ENCODE results near the gene HS6ST2.
"Not testable (repeated sequence)": the region's sequence is repeated elsewhere in the genome, so short reads cannot be mapped to it uniquely, and the experiment has no call there.

HS6ST2 gene

DNA sequence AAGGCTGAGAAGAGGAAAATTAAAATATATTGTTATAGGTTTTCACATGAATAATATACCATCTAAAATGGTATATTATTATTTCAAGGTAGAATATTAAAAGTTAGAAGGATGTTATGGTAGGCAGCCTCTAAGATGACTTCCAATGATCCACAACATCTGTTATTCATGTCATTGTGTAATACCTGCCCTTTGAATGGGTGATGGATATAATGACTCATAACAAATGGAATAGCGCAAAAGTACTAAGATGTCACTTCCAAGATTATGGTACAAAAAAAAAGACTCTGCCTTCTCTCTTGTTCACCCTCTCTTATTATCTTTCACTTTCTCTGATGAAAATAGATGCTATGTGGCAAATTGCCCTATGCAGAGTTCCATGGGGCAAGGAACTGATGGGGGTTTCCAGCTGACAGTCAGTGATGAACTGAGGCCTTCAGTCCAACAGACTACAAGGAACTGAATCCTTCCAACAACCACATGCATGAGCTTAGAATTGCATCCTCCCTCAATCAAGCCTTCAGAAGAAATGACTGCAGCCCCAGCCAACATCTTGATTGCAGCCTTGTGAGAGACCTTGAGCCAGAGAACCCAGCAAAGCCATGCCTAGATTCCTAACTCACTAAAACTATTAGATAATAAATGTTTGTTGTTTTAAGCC, 57.7 kb downstream of the HS6ST2 start:
- no peaks in the 10 kb centered on the region for H3K79me2 ChIP-seq (ENCODE audit: insufficient read depth, low read length)
- H3K36me3 ChIP-seq (ENCODE audit: insufficient read depth, low read length), result no peaks in the 10 kb centered on the region
- no peaks in the 10 kb centered on the region for H3K27me3 ChIP-seq (ENCODE audit: insufficient read depth, low read length)
- H3K9me2 ChIP-seq (ENCODE audit: low read depth, low read length), result no peaks in the 10 kb centered on the region
- H3K4me3 ChIP-seq (ENCODE audit: low read depth, low read length, poor library complexity, severe bottlenecking), result no peak overlapping the region
- no peaks in the 10 kb centered on the region for H3F3A ChIP-seq (ENCODE audit: insufficient read depth, low read length)
- TF ChIP-seq, protein P1, sequence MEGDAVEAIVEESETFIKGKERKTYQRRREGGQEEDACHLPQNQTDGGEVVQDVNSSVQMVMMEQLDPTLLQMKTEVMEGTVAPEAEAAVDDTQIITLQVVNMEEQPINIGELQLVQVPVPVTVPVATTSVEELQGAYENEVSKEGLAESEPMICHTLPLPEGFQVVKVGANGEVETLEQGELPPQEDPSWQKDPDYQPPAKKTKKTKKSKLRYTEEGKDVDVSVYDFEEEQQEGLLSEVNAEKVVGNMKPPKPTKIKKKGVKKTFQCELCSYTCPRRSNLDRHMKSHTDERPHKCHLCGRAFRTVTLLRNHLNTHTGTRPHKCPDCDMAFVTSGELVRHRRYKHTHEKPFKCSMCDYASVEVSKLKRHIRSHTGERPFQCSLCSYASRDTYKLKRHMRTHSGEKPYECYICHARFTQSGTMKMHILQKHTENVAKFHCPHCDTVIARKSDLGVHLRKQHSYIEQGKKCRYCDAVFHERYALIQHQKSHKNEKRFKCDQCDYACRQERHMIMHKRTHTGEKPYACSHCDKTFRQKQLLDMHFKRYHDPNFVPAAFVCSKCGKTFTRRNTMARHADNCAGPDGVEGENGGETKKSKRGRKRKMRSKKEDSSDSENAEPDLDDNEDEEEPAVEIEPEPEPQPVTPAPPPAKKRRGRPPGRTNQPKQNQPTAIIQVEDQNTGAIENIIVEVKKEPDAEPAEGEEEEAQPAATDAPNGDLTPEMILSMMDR (IDR thresholded peaks at IDR 0.05; ENCODE audit: low read length), result no peak
- TF ChIP-seq EZH2 (IDR thresholded peaks at IDR 0.05; ENCODE audit: borderline replicate concordance, low read length), result no peak
- no peak overlapping the region for H3K27ac ChIP-seq (ENCODE audit: low read depth, low read length, poor library complexity, severe bottlenecking)
- no peaks in the 10 kb centered on the region for H4K20me1 ChIP-seq (ENCODE audit: insufficient read depth, low read length)
- H3K9ac ChIP-seq (ENCODE audit: low read length), result no peak overlapping the region
- H2AFZ ChIP-seq (ENCODE audit: low read length), result no peak overlapping the region
- no peak overlapping the region for H3K4me2 ChIP-seq (ENCODE audit: low read length)
- H3K4me1 ChIP-seq (ENCODE audit: insufficient read depth, low read length, severe bottlenecking), result no peaks in the 10 kb centered on the region
- no peaks in the 10 kb centered on the region for H3K9me3 ChIP-seq (ENCODE audit: low read length)

DNA sequence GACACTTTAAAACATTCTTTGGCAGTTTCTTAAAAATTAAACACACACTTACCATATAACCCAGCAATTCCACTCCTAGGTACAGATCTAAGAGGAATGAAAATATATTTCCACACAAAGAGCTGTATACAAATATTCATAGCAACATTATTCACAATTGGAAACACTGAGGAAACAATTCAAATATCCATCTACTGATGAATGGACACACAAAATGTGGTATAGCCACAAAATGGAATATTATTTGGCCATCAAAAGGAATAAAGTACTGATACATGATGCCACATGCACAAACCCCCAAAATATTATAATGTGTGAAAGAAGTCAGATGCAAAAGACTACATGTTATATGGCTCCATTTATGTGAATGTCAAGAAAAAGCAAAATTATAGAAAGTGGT, 70.9 kb downstream of the HS6ST2 start:
- no peaks in the 10 kb centered on the region for H3K4me1 ChIP-seq (ENCODE audit: insufficient read depth, low read length, severe bottlenecking)
- H3K36me3 ChIP-seq (ENCODE audit: insufficient read depth, low read length), result no peaks in the 10 kb centered on the region
- no peaks in the 10 kb centered on the region for H4K20me1 ChIP-seq (ENCODE audit: insufficient read depth, low read length)
- H3K4me3 ChIP-seq (ENCODE audit: low read depth, low read length, poor library complexity, severe bottlenecking), result no peak overlapping the region
- no peaks in the 10 kb centered on the region for H3K9me3 ChIP-seq (ENCODE audit: low read length)
- no peak overlapping the region for H3K4me2 ChIP-seq (ENCODE audit: low read length)
- no peaks in the 10 kb centered on the region for H3F3A ChIP-seq (ENCODE audit: insufficient read depth, low read length)
- no peak for TF ChIP-seq EZH2 (IDR thresholded peaks at IDR 0.05; ENCODE audit: borderline replicate concordance, low read length)
- TF ChIP-seq, protein P1 (IDR thresholded peaks at IDR 0.05; ENCODE audit: low read length), result no peak
- no peak overlapping the region for H2AFZ ChIP-seq (ENCODE audit: low read length)
- no peak overlapping the region for H3K27ac ChIP-seq (ENCODE audit: low read depth, low read length, poor library complexity, severe bottlenecking)
- no peak overlapping the region for H3K9ac ChIP-seq (ENCODE audit: low read length)
- no peaks in the 10 kb centered on the region for H3K79me2 ChIP-seq (ENCODE audit: insufficient read depth, low read length)
- no peaks in the 10 kb centered on the region for H3K27me3 ChIP-seq (ENCODE audit: insufficient read depth, low read length)
- no peaks in the 10 kb centered on the region for H3K9me2 ChIP-seq (ENCODE audit: low read depth, low read length)

DNA sequence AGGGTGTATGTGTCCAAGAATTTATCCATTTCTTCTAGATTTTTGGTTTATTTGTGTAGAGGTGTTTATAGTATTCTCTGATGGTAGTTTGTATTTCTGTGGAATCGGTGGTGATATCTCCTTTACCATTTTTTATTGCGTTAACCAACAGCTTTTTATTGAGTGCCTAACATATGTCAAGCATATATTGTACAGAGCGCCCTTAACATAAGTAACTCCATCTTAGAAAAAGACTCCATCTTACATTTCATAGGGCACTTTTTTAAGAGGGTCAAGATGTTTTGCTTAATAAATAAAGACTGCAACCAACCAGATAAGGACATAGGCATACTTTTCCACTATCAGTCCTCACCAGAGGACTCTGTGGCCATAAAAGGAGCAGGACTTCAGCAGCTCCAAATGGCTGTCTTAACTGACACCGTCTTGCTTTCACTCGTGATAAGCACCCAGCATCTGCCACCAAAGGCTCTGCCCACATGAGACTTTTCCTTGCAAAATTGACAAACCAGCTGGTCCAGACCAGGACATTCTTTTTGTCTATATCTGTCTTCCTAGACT, 75.0 kb downstream of the HS6ST2 start:
- Histone ChIP-seq H3K27ac (ENCODE audit: low read depth, low read length, poor library complexity, severe bottlenecking) (no peak overlapping the region), H3K9me2 (ENCODE audit: low read depth, low read length) (no peaks in the 10 kb centered on the region), H3K4me2 (ENCODE audit: low read length) (no peak overlapping the region), H3K4me3 (ENCODE audit: low read depth, low read length, poor library complexity, severe bottlenecking) (no peak overlapping the region), H3K27me3 (ENCODE audit: insufficient read depth, low read length) (no peaks in the 10 kb centered on the region), H3K79me2 (ENCODE audit: insufficient read depth, low read length) (no peaks in the 10 kb centered on the region), H3K9ac (ENCODE audit: low read length) (no peak overlapping the region), H3K36me3 (ENCODE audit: insufficient read depth, low read length) (no peaks in the 10 kb centered on the region), H3F3A (ENCODE audit: insufficient read depth, low read length) (no peaks in the 10 kb centered on the region), H4K20me1 (ENCODE audit: insufficient read depth, low read length) (no peaks in the 10 kb centered on the region), H2AFZ (ENCODE audit: low read length) (no peak overlapping the region), H3K4me1 (ENCODE audit: insufficient read depth, low read length, severe bottlenecking) (no peaks in the 10 kb centered on the region), H3K9me3 (ENCODE audit: low read length) (no peaks in the 10 kb centered on the region)
- no peak for TF ChIP-seq EZH2 (IDR thresholded peaks at IDR 0.05; ENCODE audit: borderline replicate concordance, low read length)

DNA sequence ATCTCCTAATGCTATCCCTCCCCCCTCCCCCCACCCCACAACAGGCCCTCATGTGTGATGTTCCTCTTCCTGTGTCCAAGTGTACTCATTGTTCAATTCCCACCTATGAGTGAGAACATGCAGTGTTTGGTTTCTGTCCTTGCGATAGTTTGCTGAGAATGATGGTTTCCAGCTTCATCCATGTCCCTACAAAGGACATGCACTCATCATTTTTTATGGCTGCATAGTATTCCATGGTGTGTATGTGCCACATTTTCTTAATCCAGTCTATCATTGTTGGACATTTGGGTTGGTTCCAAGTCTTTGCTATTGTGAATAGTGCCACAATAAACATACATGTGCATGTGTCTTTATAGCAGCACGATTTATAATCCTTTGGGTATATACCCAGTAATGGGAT, 77.7 kb downstream of the HS6ST2 start:
- not testable (repeated sequence) for H3K4me3 ChIP-seq (ENCODE audit: low read depth, low read length, poor library complexity, severe bottlenecking); H3K36me3 ChIP-seq (ENCODE audit: insufficient read depth, low read length); H3K27ac ChIP-seq (ENCODE audit: low read depth, low read length, poor library complexity, severe bottlenecking); H3K79me2 ChIP-seq (ENCODE audit: insufficient read depth, low read length); H3K4me1 ChIP-seq (ENCODE audit: insufficient read depth, low read length, severe bottlenecking); H3K27me3 ChIP-seq (ENCODE audit: insufficient read depth, low read length); H3F3A ChIP-seq (ENCODE audit: insufficient read depth, low read length); H4K20me1 ChIP-seq (ENCODE audit: insufficient read depth, low read length); H3K4me2 ChIP-seq (ENCODE audit: low read length); H3K9me2 ChIP-seq (ENCODE audit: low read depth, low read length); H3K9me3 ChIP-seq (ENCODE audit: low read length); H2AFZ ChIP-seq (ENCODE audit: low read length); H3K9ac ChIP-seq (ENCODE audit: low read length)
